ENCODE results near the gene FBN2.

Gene FBN2

DNA sequence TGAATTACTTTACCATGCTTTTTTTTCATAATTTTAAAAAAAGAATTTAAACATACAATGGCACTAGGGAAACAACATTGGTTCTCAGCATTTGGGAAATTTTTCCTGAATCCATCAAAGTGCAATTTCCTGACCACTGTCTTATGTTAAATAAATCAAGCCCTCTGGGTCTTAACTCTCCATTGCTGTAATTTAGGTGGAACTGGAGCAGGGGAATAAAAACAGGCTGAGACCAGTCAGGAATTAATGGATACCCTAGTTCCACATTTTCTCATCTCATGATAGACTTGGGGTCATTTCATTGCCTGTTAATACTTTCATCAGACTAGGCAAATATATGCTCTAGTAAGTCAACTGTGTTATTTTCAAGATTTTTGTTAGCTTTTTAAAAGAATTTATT, 103.1 kb downstream of the FBN2 start:
- DNase-seq (ENCODE audit: low read depth): no peak
- TF ChIP-seq, protein P1, sequence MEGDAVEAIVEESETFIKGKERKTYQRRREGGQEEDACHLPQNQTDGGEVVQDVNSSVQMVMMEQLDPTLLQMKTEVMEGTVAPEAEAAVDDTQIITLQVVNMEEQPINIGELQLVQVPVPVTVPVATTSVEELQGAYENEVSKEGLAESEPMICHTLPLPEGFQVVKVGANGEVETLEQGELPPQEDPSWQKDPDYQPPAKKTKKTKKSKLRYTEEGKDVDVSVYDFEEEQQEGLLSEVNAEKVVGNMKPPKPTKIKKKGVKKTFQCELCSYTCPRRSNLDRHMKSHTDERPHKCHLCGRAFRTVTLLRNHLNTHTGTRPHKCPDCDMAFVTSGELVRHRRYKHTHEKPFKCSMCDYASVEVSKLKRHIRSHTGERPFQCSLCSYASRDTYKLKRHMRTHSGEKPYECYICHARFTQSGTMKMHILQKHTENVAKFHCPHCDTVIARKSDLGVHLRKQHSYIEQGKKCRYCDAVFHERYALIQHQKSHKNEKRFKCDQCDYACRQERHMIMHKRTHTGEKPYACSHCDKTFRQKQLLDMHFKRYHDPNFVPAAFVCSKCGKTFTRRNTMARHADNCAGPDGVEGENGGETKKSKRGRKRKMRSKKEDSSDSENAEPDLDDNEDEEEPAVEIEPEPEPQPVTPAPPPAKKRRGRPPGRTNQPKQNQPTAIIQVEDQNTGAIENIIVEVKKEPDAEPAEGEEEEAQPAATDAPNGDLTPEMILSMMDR (IDR thresholded peaks at IDR 0.05; ENCODE audit: control insufficient read depth, extremely low read depth, insufficient read depth): no peak
- no peak overlapping the region for H3K4me3 ChIP-seq (ENCODE audit: low read depth, low read length)

DNA sequence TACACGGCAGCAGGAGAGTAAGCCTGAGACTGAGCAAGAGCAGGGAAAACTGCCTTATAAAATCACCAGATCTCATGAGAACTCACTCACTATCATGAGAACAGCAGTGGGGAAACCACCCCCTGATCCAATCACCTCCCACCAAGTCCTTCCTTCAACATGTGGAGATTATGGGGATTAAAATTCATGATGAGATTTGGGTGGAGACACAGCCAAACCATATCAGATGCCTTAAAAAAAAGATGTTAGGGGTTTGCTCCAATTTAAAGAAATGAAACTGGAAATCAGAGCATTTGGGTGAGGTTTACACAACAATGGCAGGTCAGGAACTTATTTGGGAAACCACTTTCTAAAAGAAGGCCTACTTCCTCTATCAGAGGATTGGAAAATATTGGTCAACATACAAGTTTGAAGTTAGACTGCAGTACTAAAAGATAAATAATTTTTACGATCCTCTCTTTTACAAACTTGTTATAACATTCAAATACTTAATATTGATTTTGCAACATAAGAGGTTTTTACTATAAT, 105.1 kb downstream of the FBN2 start:
- TF ChIP-seq, protein P1 (IDR thresholded peaks at IDR 0.05; ENCODE audit: control insufficient read depth, extremely low read depth, insufficient read depth): no peak
- H3K4me3 ChIP-seq (ENCODE audit: low read depth, low read length): no peak overlapping the region
- no peak for DNase-seq (ENCODE audit: low read depth)

DNA sequence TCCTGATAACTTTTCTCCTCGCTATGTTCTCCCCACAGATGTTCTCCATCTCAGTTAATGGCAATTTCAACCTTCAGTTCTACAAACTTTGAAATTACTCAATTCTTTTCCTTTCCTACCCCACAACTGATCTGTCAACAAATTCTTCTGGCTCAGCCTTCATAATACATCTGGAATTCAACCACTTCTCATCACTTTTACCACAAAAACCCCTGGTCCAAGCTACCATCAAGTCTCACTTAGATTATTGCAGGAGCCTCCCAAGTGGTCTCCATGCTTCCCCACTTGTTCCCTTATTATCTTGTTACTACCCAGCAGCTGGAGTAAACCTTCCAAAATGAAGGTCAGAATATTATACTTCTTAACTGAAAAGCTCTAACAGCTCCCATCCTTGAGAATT, 110.1 kb downstream of the FBN2 start:
- H3K4me3 ChIP-seq (ENCODE audit: low read depth, low read length): no peak overlapping the region
- TF ChIP-seq, protein P1 (IDR thresholded peaks at IDR 0.05; ENCODE audit: control insufficient read depth, extremely low read depth, insufficient read depth): no peak
- no peak for DNase-seq (ENCODE audit: low read depth)

DNA sequence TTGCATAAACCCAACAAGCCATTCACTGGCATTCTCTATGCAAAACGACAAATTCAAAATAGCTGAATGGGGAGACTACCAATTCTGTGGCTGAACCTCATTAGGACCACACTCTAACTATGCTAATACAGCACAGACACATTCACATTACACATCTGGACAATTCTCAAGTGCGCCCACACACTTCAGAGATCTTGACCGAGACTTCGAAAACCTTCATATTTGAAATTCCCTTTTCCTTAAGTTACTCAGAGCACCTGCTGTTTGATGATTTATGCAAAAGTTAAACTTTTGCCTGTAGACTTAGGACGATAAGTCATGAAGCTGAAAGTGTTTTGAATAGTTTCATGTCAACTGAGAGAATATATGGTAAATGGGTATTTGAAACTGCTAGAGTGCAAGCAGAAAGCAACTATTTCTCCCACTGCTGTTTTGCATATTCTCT, 111.9 kb downstream of the FBN2 start:
- TF ChIP-seq, protein P1 (IDR thresholded peaks at IDR 0.05; ENCODE audit: control insufficient read depth, extremely low read depth, insufficient read depth): no peak
- no peak for DNase-seq (ENCODE audit: low read depth)
- no peak overlapping the region for H3K4me3 ChIP-seq (ENCODE audit: low read depth, low read length)

DNA sequence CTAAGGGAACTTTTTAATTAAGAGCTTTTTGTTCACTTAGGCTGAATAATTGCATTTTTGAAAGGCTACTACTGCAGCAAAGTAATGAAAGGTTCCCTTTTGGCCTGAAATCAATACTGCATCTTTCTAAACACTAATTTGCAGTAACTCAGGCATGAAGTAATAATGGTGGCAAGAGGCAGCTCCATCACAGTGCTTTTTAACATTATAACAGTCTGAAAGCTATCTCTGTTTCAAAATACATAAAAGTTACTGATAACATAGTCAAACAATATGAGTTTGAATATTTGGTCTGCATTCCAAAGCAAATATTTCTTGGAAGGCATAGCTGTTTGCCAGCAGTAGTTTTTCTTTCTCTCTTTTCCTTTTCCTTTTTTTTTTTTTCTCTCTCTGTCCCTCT, 113.4 kb downstream of the FBN2 start:
- no peak for DNase-seq (ENCODE audit: low read depth)
- H3K4me3 ChIP-seq (ENCODE audit: low read depth, low read length): no peak overlapping the region
- TF ChIP-seq, protein P1 (IDR thresholded peaks at IDR 0.05; ENCODE audit: control insufficient read depth, extremely low read depth, insufficient read depth): no peak

DNA sequence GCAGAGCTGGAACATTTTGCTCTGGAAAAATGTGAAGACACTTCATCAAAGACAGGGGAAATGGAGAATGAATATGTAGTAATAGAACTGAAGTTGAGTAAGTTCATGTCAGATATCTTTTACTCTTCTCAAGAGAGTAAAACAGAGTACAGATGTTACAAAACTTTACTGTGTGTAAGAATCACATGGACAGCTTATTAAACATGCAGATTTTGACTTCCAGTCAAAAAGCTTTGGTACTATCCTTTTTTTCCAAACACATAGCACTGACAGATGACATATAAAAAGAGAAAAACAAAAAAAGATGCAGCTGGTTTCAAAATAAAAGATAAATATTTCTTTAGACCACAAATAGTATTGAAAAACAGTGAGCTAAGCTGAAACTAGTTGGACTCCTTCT, 115.4 kb downstream of the FBN2 start:
- TF ChIP-seq, protein P1 (IDR thresholded peaks at IDR 0.05; ENCODE audit: control insufficient read depth, extremely low read depth, insufficient read depth): no peak
- DNase-seq (ENCODE audit: low read depth): no peak
- H3K4me3 ChIP-seq (ENCODE audit: low read depth, low read length): no peak overlapping the region

DNA sequence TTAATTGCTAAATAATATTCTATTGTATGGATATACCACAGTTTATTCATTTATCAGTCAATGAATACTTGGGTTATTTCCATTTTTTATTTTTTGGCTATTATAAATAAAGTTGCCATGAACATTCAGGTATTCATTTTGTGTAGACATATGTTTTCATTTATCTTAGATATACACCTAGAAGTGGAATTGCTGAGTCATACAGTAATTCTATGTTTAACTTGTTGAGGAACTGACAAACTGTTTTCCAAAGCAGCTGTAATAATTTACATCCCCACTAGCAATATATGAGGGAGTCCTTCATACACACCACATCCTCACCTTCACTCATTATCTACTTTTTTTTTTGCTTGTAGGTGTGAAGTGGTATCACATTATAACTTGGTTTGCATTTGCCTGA, 123.6 kb downstream of the FBN2 start:
- no peak for DNase-seq (ENCODE audit: low read depth)
- H3K4me3 ChIP-seq (ENCODE audit: low read depth, low read length): no peak overlapping the region
- TF ChIP-seq, protein P1 (IDR thresholded peaks at IDR 0.05; ENCODE audit: control insufficient read depth, extremely low read depth, insufficient read depth): no peak
